Suppressor macrophage treated with lipopolysaccharide for 4 hours (primary cell): ENCODE measurements around the gene PSME4.
A peak's percentile ranks its signal among the peaks of the same experiment; 100 is the strongest.

ENCODE experiments used
- DNase-seq: peaks from one replicate; pipeline ENCODE4 v3.0.0-alpha.2; 2020

PSME4 gene, protein sequence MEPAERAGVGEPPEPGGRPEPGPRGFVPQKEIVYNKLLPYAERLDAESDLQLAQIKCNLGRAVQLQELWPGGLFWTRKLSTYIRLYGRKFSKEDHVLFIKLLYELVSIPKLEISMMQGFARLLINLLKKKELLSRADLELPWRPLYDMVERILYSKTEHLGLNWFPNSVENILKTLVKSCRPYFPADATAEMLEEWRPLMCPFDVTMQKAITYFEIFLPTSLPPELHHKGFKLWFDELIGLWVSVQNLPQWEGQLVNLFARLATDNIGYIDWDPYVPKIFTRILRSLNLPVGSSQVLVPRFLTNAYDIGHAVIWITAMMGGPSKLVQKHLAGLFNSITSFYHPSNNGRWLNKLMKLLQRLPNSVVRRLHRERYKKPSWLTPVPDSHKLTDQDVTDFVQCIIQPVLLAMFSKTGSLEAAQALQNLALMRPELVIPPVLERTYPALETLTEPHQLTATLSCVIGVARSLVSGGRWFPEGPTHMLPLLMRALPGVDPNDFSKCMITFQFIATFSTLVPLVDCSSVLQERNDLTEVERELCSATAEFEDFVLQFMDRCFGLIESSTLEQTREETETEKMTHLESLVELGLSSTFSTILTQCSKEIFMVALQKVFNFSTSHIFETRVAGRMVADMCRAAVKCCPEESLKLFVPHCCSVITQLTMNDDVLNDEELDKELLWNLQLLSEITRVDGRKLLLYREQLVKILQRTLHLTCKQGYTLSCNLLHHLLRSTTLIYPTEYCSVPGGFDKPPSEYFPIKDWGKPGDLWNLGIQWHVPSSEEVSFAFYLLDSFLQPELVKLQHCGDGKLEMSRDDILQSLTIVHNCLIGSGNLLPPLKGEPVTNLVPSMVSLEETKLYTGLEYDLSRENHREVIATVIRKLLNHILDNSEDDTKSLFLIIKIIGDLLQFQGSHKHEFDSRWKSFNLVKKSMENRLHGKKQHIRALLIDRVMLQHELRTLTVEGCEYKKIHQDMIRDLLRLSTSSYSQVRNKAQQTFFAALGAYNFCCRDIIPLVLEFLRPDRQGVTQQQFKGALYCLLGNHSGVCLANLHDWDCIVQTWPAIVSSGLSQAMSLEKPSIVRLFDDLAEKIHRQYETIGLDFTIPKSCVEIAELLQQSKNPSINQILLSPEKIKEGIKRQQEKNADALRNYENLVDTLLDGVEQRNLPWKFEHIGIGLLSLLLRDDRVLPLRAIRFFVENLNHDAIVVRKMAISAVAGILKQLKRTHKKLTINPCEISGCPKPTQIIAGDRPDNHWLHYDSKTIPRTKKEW (N-terminal part only)

GRCh38 chr2:53970724-53971602, at the start of gene PSME4:
Gene PSME4 (minus strand): TSS chr2:53970993. CDS start chr2:53970784, 209 bp downstream.
- DNase-seq: peak; percentile 95

DNA sequence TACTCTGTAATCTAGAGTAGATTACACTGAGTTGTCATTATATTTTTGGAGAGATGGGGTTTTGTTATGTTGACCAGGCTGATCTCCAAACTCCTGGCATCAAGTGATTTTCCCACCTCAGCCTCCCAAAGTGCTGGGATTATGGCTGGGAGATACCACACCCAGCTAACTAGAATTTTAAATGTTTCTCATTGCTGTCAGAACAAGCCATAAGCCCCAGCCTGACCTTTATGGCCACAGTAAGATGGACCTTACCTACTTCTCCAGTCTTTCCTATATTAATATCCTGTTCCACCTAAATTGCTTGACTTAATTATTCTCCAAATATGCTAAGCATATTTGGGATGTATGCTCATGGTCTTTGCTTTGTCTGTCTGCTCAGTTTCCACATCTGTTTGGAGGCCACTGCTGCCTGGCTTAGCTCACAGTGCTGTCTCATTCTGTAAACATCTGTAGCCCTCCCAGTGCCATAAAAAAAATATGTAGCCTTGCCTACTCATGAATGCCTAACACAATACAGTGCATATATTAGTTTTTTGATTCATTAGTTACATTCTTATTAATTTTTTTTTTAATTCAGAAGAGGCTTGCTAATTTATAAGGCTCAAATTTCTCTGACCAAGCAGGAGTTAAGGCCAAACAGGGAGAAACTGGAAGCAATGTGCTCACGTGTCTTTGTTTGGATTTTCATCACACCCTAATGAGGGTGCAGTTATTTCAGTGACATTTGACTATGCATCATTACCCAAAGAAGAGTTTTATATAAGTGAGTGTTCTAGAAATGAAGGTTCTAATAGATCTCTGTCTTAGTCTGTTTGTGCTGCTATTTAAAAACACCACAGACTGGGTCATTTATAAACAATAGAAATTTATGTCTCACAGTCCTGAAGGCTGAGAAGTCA, 45.3 kb upstream of the PSME4 start:
- no peak for DNase-seq

- DNase-seq: no peak
These were observed 43.2 kb upstream of the PSME4 start for GRCh38 chr2:54013996-54014395.

DNA sequence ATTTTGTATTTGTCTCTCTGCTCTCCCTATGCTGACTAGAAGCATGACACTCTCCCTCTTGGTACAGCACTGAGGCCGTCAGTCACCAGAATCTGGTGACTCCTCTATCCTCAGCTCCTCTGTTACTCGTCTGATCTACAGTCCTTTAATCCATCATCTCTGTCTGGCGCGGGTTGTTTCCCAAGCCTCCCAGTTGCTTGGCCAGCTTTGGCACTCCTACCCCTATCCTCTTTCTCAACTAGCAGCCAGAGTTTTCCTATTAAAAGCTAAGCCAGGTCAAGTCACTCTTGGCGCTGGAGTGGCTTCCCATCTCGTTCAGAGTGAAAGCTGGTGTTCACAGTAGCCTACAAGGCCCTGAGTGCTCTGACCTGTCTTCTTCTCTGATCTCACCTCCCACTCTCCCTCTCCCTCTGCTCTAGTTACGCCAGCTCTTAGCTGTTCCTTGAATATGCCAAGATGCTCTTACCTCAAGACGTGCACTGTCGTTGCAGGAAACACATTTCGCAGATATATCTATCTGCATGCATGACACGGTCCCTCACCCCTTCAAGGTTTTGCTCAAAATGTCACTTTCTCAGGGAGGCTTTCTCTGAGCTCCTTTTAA, 41.8 kb upstream of the PSME4 start:
- DNase-seq: no peak

- DNase-seq: no peak
These were observed 38.8 kb upstream of the PSME4 start for GRCh38 chr2:54009549-54009948.

GRCh38 chr2:54008439-54008838, 37.6 kb upstream of the PSME4 start:
- no peak for DNase-seq

DNA sequence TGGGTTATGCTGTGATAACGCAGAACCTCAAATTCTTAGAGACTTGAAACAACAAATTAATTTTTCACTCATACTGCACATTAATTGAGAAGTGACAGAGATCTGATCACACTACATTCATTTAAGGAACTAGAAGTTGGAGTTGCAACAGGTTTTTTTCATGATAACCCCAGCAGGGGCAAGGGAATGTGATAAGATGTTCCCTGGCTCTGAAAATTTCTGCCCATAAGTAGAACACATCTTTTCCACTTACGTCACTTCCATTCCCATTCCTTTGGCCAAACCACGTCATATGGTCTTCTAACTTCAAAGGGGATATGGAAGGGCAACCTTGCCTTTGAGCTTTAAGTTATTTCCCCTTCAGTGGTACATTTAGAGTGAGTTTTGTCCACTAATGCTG, 29.7 kb upstream of the PSME4 start:
- peak; percentile 4 for DNase-seq

DNA sequence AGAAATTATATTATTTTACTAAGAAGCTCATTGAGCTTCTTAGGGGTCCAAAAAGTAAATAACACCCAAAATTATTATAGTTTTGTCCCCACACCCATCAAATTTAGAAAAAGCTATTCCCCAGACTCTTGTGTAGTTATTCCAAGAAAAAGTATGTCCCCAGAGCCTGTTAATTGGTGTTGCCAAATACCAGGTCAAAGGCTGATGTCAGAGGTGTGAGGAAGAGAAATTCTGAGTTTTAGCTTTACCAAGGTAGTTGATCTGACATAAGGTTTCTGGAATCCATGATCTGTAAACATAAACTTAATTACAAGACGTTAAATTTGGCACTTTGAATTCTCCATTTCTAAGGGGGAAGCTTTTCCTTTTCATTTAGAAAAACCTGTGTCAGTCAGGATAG, 29.3 kb upstream of the PSME4 start:
- no peak for DNase-seq

- no peak for DNase-seq
These were observed 28.0 kb upstream of the PSME4 start for GRCh38 chr2:53998834-53999233.

GRCh38 chr2:53994818-53995808, 24.3 kb upstream of the PSME4 start:
- DNase-seq: peak; percentile 40

- no peak for DNase-seq
These were observed 21.2 kb upstream of the PSME4 start for GRCh38 chr2:53991948-53992347.

GRCh38 chr2:53989210-53989862, 18.5 kb upstream of the PSME4 start:
- no peak for DNase-seq

GRCh38 chr2:53987336-53987921, 16.6 kb upstream of the PSME4 start:
- no peak for DNase-seq

DNA sequence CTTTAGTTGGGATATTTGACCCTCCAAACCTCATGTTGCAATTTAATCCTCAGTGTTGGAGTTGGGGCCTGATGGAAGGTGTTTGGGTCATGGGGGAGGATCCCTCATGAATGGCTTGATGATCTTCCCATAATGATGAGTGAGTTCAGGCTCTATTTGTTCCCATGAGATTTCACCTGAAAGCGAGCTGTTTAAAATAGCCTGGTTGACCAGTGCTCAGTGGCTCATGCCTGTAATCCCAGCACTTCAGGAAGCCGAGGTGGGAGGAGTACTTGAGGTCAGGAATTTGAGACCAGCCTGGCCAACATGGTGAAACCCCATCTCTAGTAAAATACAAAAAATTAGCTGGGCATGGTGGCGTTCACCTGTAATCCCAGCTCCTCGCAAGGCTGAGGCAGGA, 14.9 kb upstream of the PSME4 start:
- DNase-seq: no peak

GRCh38 chr2:53969968-53970723, 647 bp downstream of the PSME4 start:
- DNase-seq: peak; percentile 58

- peak; percentile 83 for DNase-seq
These were observed 1.4 kb downstream of the PSME4 start for GRCh38 chr2:53969285-53969967.
